Testis (tissue), 3 donors: ENCODE results near the gene ICAM5. TPM values are rescaled to one million over a fixed set of nuclear protein-coding genes. Genes with fewer than 3 reads are reported as not detected.
A peak's percentile ranks its signal among the peaks of the same experiment; 100 is the strongest.

Experiments used
- DNase-seq: peaks from one replicate; pipeline ENCODE4 v3.0.0-alpha.2; 2019
- H3K27ac ChIP-seq, 2 donors: fragments of 200-600 bp; sonication (generic); one replicate each; pipeline ENCODE4 v1.5.1; 2019
- H3K27me3 ChIP-seq: fragments of 200-600 bp; sonication (generic); one replicate; pipeline ENCODE4 v1.5.1; 2019
- H3K36me3 ChIP-seq: fragments of 200-600 bp; sonication (generic); one replicate; pipeline ENCODE4 v1.5.1; 2017; ENCODE audit warnings: low read depth; ENCODE audit errors: missing control alignments
- H3K4me1 ChIP-seq: fragments of 200-600 bp; sonication (generic); one replicate; pipeline ENCODE4 v1.5.1; 2019
- H3K4me3 ChIP-seq, 2 donors: fragments of 200-600 bp; sonication (generic); one replicate each; pipeline ENCODE4 v1.5.1; 2017 to 2019
- H3K9me3 ChIP-seq: fragments of 200-600 bp; sonication (generic); one replicate; pipeline ENCODE4 v1.5.1; 2017
- CTCF ChIP-seq, 3 experiments: fragments of 450-650 bp in 2 of 3; fragments of 200-600 bp in 1 of 3; sonication (generic) in 1 of 3; IDR thresholded peaks; one replicate each; pipeline ENCODE4 v1.5.1; 2016 to 2019; ENCODE audit warnings: antibody characterized with exemption in 3 of 3, mild to moderate bottlenecking in 2 of 3, moderate library complexity in 1 of 3
- POLR2A ChIP-seq: fragments of 450-650 bp; IDR thresholded peaks from one replicate; pipeline ENCODE4 v1.6.1; 2017; ENCODE audit warnings: antibody characterized with exemption, mild to moderate bottlenecking, moderate library complexity
- WGBS, 2 donors: methylation state at CpG; one replicate each; pipeline ENCODE4 v1.1.5; 2018; 5-methylcytosine and 5-hydroxymethylcytosine counted together
- intact Hi-C: fragments of 100-400 bp; cut with DNase I; formaldehyde crosslinking; loops from one replicate; pipeline ENCODE4 v1.15.1; 2023; ENCODE audit warnings: low total_unique reads
- polyA plus RNA-seq: library from polyadenylated mRNA; stranded (reverse); fragments of 350-450 nt; fragmentation: Illumina TruSeq; extraction: RNeasy Lipid Tissue Mini Kit (QIAGEN cat#74804); gene quantifications from one replicate; pipeline ENCODE4 v1.2.3, GENCODE V29; 2014; ENCODE audit warnings: low read depth, low replicate concordance; ENCODE audit not compliant: insufficient read depth
- total RNA-seq, 2 donors: library from RNA; depleted of rRNA; stranded (reverse); fragments of >200 nt; gene quantifications; one replicate each; pipeline ENCODE4 v1.2.3, GENCODE V29; 2016

The ICAM5 gene
- total and polyA plus RNA-seq, 3 donors from 2014 or later: 4.3 to 7.6 (median 5.4) TPM

GRCh38 chr19:10316229-10317044, 26.7 kb downstream of the ICAM5 start:
- no peaks in the 10 kb centered on the region for H3K36me3 ChIP-seq
- 37 to 55% methylated on average over 14 to 19 of the region's 19 CpGs for WGBS, 2 donors
- peaks cover 14% of the 10 kb centered on the region for H3K4me1 ChIP-seq
- DNase-seq: peak; percentile 51
- no peaks in the 10 kb centered on the region for H3K9me3 ChIP-seq
- H3K27ac ChIP-seq: peak overlapping the region in 1 of 2 donors; percentile 76
- H3K27me3 ChIP-seq: no peaks in the 10 kb centered on the region
- no peak for TF ChIP-seq CTCF (IDR thresholded peaks at IDR 0.05)
- TF ChIP-seq POLR2A: no peak
- intact Hi-C loops: loop anchor here (5.0 kb wide), 1 partner anchor 44 kb away; the partner anchor contains the start of gene ICAM1
- H3K4me3 ChIP-seq: peak overlapping the region in 1 of 2 donors; percentile 96

- 66 to 76% methylated on average over 17 to 29 of the region's 29 CpGs for WGBS, 2 donors
- TF ChIP-seq CTCF (IDR thresholded peaks at IDR 0.05) (no peak), POLR2A (no peak)
- Histone ChIP-seq H3K27ac (no peak overlapping the region), H3K36me3 (no peaks in the 10 kb centered on the region), H3K4me1 (peaks cover 14% of the 10 kb centered on the region), H3K27me3 (no peaks in the 10 kb centered on the region), H3K9me3 (no peaks in the 10 kb centered on the region), H3K4me3 (no peak overlapping the region)
- intact Hi-C loops: loop anchor here (5.0 kb wide), 1 partner anchor 45 kb away; the partner anchor contains the start of gene ICAM1
- no peak for DNase-seq
These were observed 27.5 kb downstream of the ICAM5 start for GRCh38 chr19:10317045-10317856.

- no peak overlapping the region for H3K27ac ChIP-seq
- no peak overlapping the region for H3K4me3 ChIP-seq
- WGBS, 2 donors: 92 to 94% methylated on average over 13 to 15 of the region's 15 CpGs
- no peak for TF ChIP-seq CTCF (IDR thresholded peaks at IDR 0.05)
- TF ChIP-seq POLR2A: no peak
- no peaks in the 10 kb centered on the region for H3K9me3 ChIP-seq
- no peaks in the 10 kb centered on the region for H3K27me3 ChIP-seq
- DNase-seq: no peak
- no peaks in the 10 kb centered on the region for H3K36me3 ChIP-seq
- H3K4me1 ChIP-seq: peaks cover 14% of the 10 kb centered on the region
- intact Hi-C loops: loop anchor here (5.0 kb wide), 1 partner anchor 46 kb away; the partner anchor contains the start of gene ICAM1
These were observed 28.2 kb downstream of the ICAM5 start for GRCh38 chr19:10317857-10318462.

GRCh38 chr19:10318807-10319682, 29.3 kb downstream of the ICAM5 start:
- 90 to 94% methylated on average over 13 of the region's 13 CpGs for WGBS, 2 donors
- no peaks in the 10 kb centered on the region for H3K27me3 ChIP-seq
- no peak overlapping the region for H3K4me3 ChIP-seq
- no peaks in the 10 kb centered on the region for H3K36me3 ChIP-seq
- no peak for DNase-seq
- H3K9me3 ChIP-seq: no peaks in the 10 kb centered on the region
- intact Hi-C loops: loop anchor here (5.0 kb wide), 1 partner anchor 47 kb away; the partner anchor contains the start of gene ICAM1
- no peak overlapping the region for H3K27ac ChIP-seq
- TF ChIP-seq POLR2A (no peak), CTCF (IDR thresholded peaks at IDR 0.05) (no peak)
- H3K4me1 ChIP-seq: peaks cover 14% of the 10 kb centered on the region
